IMR-90 (cell line): Measurements from ENCODE around the gene DOCK10. TPM values are rescaled to one million over a fixed set of nuclear protein-coding genes. Genes with fewer than 3 reads are reported as not detected.

Experiments used
- ATAC-seq: fragments of 200-7000 bp; cut with Tn5 transposase; 2 replicates; pipeline ENCODE4 v1.9.1; 2020; ENCODE audit warnings: low read depth, mild to moderate bottlenecking, moderate library complexity
- BruUV-seq: library from RNA; stranded (reverse); fragments of 400-500 nt; replicated peaks from 2 replicates; lab custom pipeline; 2021; lab: Mats Ljungman, UMichigan
- CTCF ChIA-PET: fragments of 300-600 bp; formaldehyde crosslinking; extraction: SDS; loops from one replicate; lab custom pipeline; 2021; ENCODE audit warnings: antibody characterized with exemption; lab: Yijun Ruan, JAX
- POLR2A ChIA-PET: fragments of 300-600 bp; sonication (Branson Sonifier 250); formaldehyde crosslinking; loops from one replicate; lab custom pipeline; 2022; ENCODE audit warnings: antibody characterized with exemption; ENCODE audit not compliant: unreplicated experiment; lab: Charles Lee
- DNase-seq: peaks from one replicate; pipeline ENCODE4 v3.0.0; 2013
- H2AFZ ChIP-seq: replicated peaks from 2 replicates; pipeline ENCODE3; 2013; ENCODE audit warnings: low read length, mild to moderate bottlenecking; ENCODE audit not compliant: poor library complexity
- H2AK5ac ChIP-seq: 2 replicates; pipeline ENCODE4 v1.6.1; 2013; ENCODE audit warnings: low read depth, low read length, inconsistent platforms
- H2AK9ac ChIP-seq: replicated peaks from 2 replicates; pipeline ENCODE3; 2013; ENCODE audit warnings: mild to moderate bottlenecking, low read depth, low read length, moderate library complexity; ENCODE audit not compliant: poor library complexity
- H2BK120ac ChIP-seq: 2 replicates; pipeline ENCODE4 v1.6.1; 2013; ENCODE audit warnings: low read depth, low read length, inconsistent platforms
- H2BK15ac ChIP-seq: 3 replicates; pipeline ENCODE4 v1.6.1; 2013; ENCODE audit warnings: low read depth, low read length, inconsistent platforms
- H2BK20ac ChIP-seq: 2 replicates; pipeline ENCODE4 v1.6.1; 2013; ENCODE audit warnings: low read depth, mild to moderate bottlenecking, inconsistent platforms, low read length, moderate library complexity
- H2BK5ac ChIP-seq: 2 replicates; pipeline ENCODE4 v1.6.1; 2013; ENCODE audit warnings: mild to moderate bottlenecking, low read depth, low read length, inconsistent platforms; ENCODE audit not compliant: poor library complexity, severe bottlenecking
- H3K14ac ChIP-seq: replicated peaks from 2 replicates; pipeline ENCODE4 v1.6.1; 2013; ENCODE audit warnings: low read depth, low read length, inconsistent platforms
- H3K18ac ChIP-seq: 2 replicates; pipeline ENCODE4 v1.6.1; 2013; ENCODE audit warnings: low read depth, low read length, control low read depth
- H3K23ac ChIP-seq: 2 replicates; pipeline ENCODE4 v1.6.1; 2013; ENCODE audit warnings: low read depth, low read length, inconsistent platforms
- H3K27ac ChIP-seq: 2 replicates; pipeline ENCODE4 v1.5.1; 2013; ENCODE audit warnings: mild to moderate bottlenecking, control low read depth, low read length; ENCODE audit not compliant: insufficient read depth
- H3K27me3 ChIP-seq: 2 replicates; pipeline ENCODE4 v1.6.1; 2013; ENCODE audit warnings: low read length; ENCODE audit not compliant: control insufficient read depth, insufficient read depth
- H3K36me3 ChIP-seq: 2 replicates; pipeline ENCODE4 v1.6.1; 2013; ENCODE audit warnings: low read length, mixed read lengths; ENCODE audit not compliant: control insufficient read depth, insufficient read depth
- H3K4ac ChIP-seq: 2 replicates; pipeline ENCODE4 v1.6.1; 2013; ENCODE audit warnings: low read depth, low read length, inconsistent platforms
- H3K4me1 ChIP-seq: 2 replicates; pipeline ENCODE4 v1.6.1; 2013; ENCODE audit warnings: low read length, mixed read lengths; ENCODE audit not compliant: control insufficient read depth, insufficient read depth
- H3K4me2 ChIP-seq: 2 replicates; pipeline ENCODE4 v1.6.1; 2013; ENCODE audit warnings: low read depth, mild to moderate bottlenecking, control low read depth, low read length, moderate library complexity
- H3K4me3 ChIP-seq: 2 replicates; pipeline ENCODE4 v1.5.1; 2013; ENCODE audit warnings: low read depth, mild to moderate bottlenecking, control low read depth, low read length, moderate library complexity; ENCODE audit not compliant: insufficient read depth
- H3K56ac ChIP-seq: 2 replicates; pipeline ENCODE4 v1.6.1; 2013; ENCODE audit warnings: low read length, inconsistent platforms; ENCODE audit not compliant: insufficient read depth; ENCODE audit errors: extremely low read depth
- H3K79me1 ChIP-seq, 2 experiments: 2 replicates each; pipeline ENCODE4 v1.6.1; 2013; ENCODE audit warnings: low read length in 2 of 2, inconsistent platforms in 1 of 2, low read depth in 1 of 2
- H3K9ac ChIP-seq: 2 replicates; pipeline ENCODE4 v1.6.1; 2013; ENCODE audit warnings: low read depth, low read length, control low read depth
- H3K9me1 ChIP-seq: 2 replicates; pipeline ENCODE4 v1.6.1; 2013; ENCODE audit warnings: low read length, inconsistent platforms; ENCODE audit not compliant: insufficient read depth
- H3K9me3 ChIP-seq: 2 replicates; pipeline ENCODE4 v1.6.1; 2013; ENCODE audit warnings: low read length; ENCODE audit not compliant: control insufficient read depth, insufficient read depth
- H4K20me1 ChIP-seq: 2 replicates; pipeline ENCODE4 v1.6.1; 2013; ENCODE audit warnings: low read length, inconsistent platforms; ENCODE audit not compliant: insufficient read depth
- H4K5ac ChIP-seq: 2 replicates; pipeline ENCODE4 v1.6.1; 2013; ENCODE audit warnings: mild to moderate bottlenecking, low read depth, low read length, control low read depth
- H4K8ac ChIP-seq, 2 experiments: 2 replicates each; pipeline ENCODE4 v1.6.1; 2013; ENCODE audit warnings: low read depth in 2 of 2, low read length in 2 of 2, control low read depth in 1 of 2, inconsistent platforms in 1 of 2
- H4K91ac ChIP-seq: 2 replicates; pipeline ENCODE4 v1.6.1; 2013; ENCODE audit warnings: low read depth, low read length, inconsistent platforms; ENCODE audit not compliant: insufficient read depth
- CTCF ChIP-seq: conservative IDR thresholded peaks from 2 replicates; pipeline ENCODE4 v1.5.1; 2012; ENCODE audit warnings: mild to moderate bottlenecking, low read depth, low read length, improper control_type of control experiment
- NFE2L2 ChIP-seq: fragments of 150-350 bp; IDR thresholded peaks from 2 replicates; pipeline ENCODE4 v1.6.1; 2016; ENCODE audit warnings: low read depth, mild to moderate bottlenecking, low read length
- WGBS, 2 experiments: methylation state at CpG; one replicate each; pipeline versions ENCODE4 v1.1.5 to v1.1.7; 2013; ENCODE audit warnings: missing lambda C conversion rate in 2 of 2; ENCODE audit not compliant: insufficient read length in 1 of 2; ENCODE audit errors: extremely low coverage in 2 of 2; 5-methylcytosine and 5-hydroxymethylcytosine counted together
- dilution Hi-C: fragments of 300-500 bp; cut with HindIII; formaldehyde crosslinking; loops from one replicate; pipeline ENCODE4 v1.14.3; 2018; ENCODE audit warnings: low sequenced_read_pairs; ENCODE audit not compliant: unreplicated experiment
- in situ Hi-C: fragments of 300-500 bp; cut with MboI; formaldehyde crosslinking; loops from 3 replicates; pipeline ENCODE4 v1.14.3; 2019; ENCODE audit warnings: low sequenced_read_pairs, inconsistent platforms, mixed read lengths
- intact Hi-C: fragments of 100-400 bp; cut with micrococcal nuclease; formaldehyde crosslinking; loops from 2 replicates; pipeline ENCODE4 v1.10.0; 2022
- polyA plus RNA-seq, 3 experiments: library from polyadenylated mRNA; depleted of rRNA; stranded (reverse); fragments of >200 nt; gene quantifications; 2 replicates each; pipeline ENCODE4 v1.2.3, GENCODE V29; 2012; ENCODE audit warnings: low replicate concordance in 1 of 3
- total RNA-seq: library from RNA; depleted of rRNA; stranded (reverse); fragments of >200 nt; gene quantifications from 2 replicates; pipeline ENCODE4 v1.2.3, GENCODE V29; 2012

DOCK10 gene
- total and polyA plus RNA-seq, 2 of the 4 experiments (the other 2 are of a cell fraction): 58.6 to 75.3 TPM

- peak overlapping the region; percentile 90 for H3K23ac ChIP-seq
- 67% methylated on average over 1 of the region's 2 CpGs; no CpG with 5 or more reads in 1 of the 2 experiments for WGBS, 2 experiments
- H2BK20ac ChIP-seq: peak overlapping the region; percentile 84
- peak overlapping the region; percentile 88 for H3K14ac ChIP-seq
- H4K8ac ChIP-seq: peak overlapping the region; percentile 80 to 96
- H2BK15ac ChIP-seq: peak overlapping the region; percentile 91
- H2AK9ac ChIP-seq: peak overlapping the region; percentile 83
- peak overlapping the region; percentile 86 for H4K91ac ChIP-seq
- peak overlapping the region; percentile 69 for H3K27ac ChIP-seq
- TF ChIP-seq CTCF: no peak
- TF ChIP-seq NFE2L2: no peak
- no TSS peak for BruUV-seq
- no peak for DNase-seq
- peaks cover 16 to 30% of the 10 kb centered on the region in 2 experiments; a peak in 3 of 4 replicates for H3K79me1 ChIP-seq
- H3K27me3 ChIP-seq: no peaks in the 10 kb centered on the region
- peak overlapping the region; percentile 62 for H3K9ac ChIP-seq
- in situ Hi-C loops (no loop called here), intact Hi-C loops (no loop called here), dilution Hi-C loops (no loop called here)
- CTCF ChIA-PET: no interaction called here
- H2BK5ac ChIP-seq: peak overlapping the region; percentile 88
- H3K4me1 ChIP-seq: peaks cover 19% of the 10 kb centered on the region
- peak overlapping the region; percentile 82 for H3K18ac ChIP-seq
- POLR2A ChIA-PET: no interaction called here
- peak overlapping the region; percentile 97 for H2AK5ac ChIP-seq
- H3K4me2 ChIP-seq: peak overlapping the region; percentile 52
- peaks cover 4% of the 10 kb centered on the region for H3K36me3 ChIP-seq
- H2BK120ac ChIP-seq: peak overlapping the region; percentile 86
- H4K5ac ChIP-seq: peak overlapping the region; percentile 87
- ATAC-seq: peak; percentile 15
- H3K4me3 ChIP-seq: no peak overlapping the region
- peak overlapping the region; percentile 8 for H2AFZ ChIP-seq
- no peaks in the 10 kb centered on the region for H4K20me1 ChIP-seq
- no peaks in the 10 kb centered on the region for H3K9me3 ChIP-seq
- peaks cover 9% of the 10 kb centered on the region for H3K9me1 ChIP-seq
- H3K4ac ChIP-seq: peak overlapping the region; percentile 95
- peak overlapping the region; percentile 54 for H3K56ac ChIP-seq
These were observed 115.3 kb downstream of the DOCK10 start for GRCh38 chr2:224927011-224927410.
